GM12891 (cell line): ENCODE results near the gene NFATC1.

Experiments used
- DNase-seq: peaks from one replicate; pipeline ENCODE4 v3.0.0; 2011; ENCODE audit warnings: low spot score; ENCODE audit not compliant: insufficient read length
- FAIRE-seq: peaks from 2 replicates; lab custom pipeline; 2011; peaks lifted over from hg19 to GRCh38; lab: Jason Lieb, UNC
- PAX5 ChIP-seq: IDR thresholded peaks from 2 replicates; pipeline ENCODE4 v1.6.1; 2011; ENCODE audit warnings: low read length, moderate library complexity, mild to moderate bottlenecking; ENCODE audit not compliant: insufficient read depth, severe bottlenecking
- POLR2A ChIP-seq: IDR thresholded peaks from 2 replicates; pipeline ENCODE4 v1.6.1; 2011; ENCODE audit warnings: low read depth, low read length, control low read depth
- POLR2AphosphoS5 ChIP-seq: IDR thresholded peaks from 2 replicates; pipeline ENCODE4 v1.6.1; 2011; ENCODE audit warnings: low read depth, low read length, control low read depth
- POU2F2 ChIP-seq: IDR thresholded peaks from 2 replicates; pipeline ENCODE4 v1.6.1; 2011; ENCODE audit warnings: low read depth, mild to moderate bottlenecking, control low read depth, low read length, moderate library complexity
- SPI1 ChIP-seq: IDR thresholded peaks from 2 replicates; pipeline ENCODE4 v1.6.1; 2011; ENCODE audit warnings: low read depth, low read length, control low read depth
- TAF1 ChIP-seq: IDR thresholded peaks from 2 replicates; pipeline ENCODE4 v1.6.1; 2011; ENCODE audit warnings: low read depth, low read length, control low read depth

The NFATC1 gene

DNA sequence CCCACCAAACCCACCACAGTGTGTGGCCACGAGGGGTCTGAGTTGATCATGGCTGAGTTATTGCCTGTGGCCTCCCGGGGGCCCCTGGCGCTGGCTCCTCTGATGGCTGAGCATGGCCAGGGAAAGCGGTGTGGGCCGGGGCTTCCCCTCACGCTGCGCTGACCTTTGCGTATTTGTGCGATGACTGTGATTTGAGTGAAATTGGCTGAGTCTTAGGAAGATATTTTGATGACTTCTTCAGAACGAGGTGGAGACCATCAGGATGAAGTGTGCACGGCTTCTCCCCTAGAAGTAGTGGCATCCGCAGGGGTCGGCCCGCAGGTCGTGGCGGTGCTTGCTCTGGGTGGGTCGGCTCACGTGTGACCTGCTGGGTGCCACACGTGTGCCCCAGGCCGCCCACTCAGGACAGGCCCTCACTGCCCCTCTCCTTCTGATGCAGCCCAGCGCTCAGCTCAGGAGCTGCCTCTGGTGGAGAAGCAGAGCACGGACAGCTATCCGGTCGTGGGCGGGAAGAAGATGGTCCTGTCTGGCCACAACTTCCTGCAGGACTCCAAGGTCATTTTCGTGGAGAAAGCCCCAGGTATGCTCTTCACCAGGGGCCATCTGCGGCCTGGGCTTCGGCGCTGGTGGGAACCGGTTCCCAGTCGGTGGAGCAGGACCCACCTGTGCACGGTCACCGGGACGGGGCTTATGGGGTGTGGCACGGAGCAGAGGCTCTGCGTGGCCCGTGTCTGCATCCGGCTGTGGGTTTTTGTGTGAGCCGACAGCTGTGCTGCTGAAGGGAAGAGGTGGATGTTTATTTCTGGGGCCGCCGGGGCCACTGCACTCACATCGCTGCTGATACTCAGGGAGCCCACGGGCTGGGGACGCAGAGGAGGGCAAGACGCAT, 55.8 kb downstream of the NFATC1 start:
- FAIRE-seq (no peak), DNase-seq (no peak)
- TF ChIP-seq PAX5 (no peak), TAF1 (no peak), POLR2AphosphoS5 (no peak), SPI1 (no peak), POLR2A (no peak), POU2F2 (no peak)

DNA sequence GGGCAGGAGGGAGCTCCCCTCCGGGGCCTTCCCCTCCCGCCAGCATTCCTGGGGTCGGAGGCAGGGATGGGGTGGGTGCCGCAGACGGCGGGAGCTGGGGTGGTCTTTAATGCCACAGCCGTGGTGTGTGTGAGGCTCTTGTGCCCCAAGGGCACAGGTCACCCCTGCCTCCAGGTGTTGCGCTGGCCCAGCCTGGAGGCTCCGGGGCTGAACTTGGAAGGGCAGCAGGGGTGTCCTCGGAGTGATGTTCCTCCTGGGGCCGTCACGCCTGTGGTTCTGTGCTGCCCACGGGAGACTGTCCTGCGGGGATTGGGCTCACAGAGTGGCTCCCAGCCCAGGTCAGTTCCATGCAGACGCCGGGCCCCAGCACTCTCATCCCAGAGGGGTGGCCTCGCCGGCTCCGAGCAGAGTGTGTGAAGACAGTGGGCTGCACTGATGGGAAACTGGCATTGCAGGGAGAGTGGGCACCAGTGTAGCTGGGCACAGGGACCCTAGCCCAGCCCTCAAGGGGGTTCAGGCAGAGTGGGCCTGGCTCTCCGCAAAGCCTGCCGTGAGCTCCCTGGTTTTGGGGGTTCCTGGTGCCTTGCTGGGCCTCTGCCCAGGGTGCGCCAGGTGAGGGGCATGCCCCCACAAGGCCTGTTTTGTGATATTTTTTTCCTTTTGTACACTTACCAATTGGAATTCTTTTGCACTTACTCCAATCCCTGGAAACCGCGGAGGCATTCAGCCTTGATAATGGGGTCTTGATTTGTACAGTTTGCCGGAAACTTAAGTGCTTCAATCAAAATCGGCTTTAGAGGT, 56.7 kb downstream of the NFATC1 start:
- TF ChIP-seq PAX5 (no peak), SPI1 (no peak), POU2F2 (no peak)

GRCh38 chr18:79452991-79453645, 57.4 kb downstream of the NFATC1 start:
- FAIRE-seq, result no peak
- TF ChIP-seq POLR2AphosphoS5 (0 out of 2 replicates have a peak, but pooled peaks have one; percentile 22), POU2F2 (no peak)
- DNase-seq, result no peak

More for the DNA sequence above, 56.7 kb downstream of the NFATC1 start:
- DNase-seq, result no peak
- FAIRE-seq, result no peak

- FAIRE-seq (no peak), DNase-seq (no peak)
- TF ChIP-seq SPI1, result no peak
- TF ChIP-seq POLR2A, result peak; percentile 56; the same call in 1 of the 2 replicates
These were observed 58.3 kb downstream of the NFATC1 start for GRCh38 chr18:79453816-79454735.

DNA sequence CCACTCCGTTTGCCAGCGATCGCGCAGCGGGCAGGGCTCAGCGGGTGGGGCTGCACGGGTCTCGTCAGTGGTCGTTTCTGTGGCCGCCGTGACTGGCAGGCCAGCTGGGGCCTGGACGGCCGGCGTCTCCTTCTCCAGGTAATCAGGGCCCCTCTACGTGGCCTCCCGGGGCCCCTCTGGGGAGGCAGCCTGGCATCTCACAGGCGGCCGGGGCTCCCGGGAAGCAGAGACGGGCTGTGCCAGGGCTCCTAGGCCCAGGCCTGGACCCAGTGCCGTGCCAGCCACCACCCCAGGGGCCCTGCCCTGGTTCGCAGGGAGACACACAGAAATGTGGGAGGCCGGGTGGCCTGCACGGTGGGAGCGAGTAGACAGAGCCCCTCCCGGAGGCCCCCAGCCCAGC, 59.5 kb downstream of the NFATC1 start:
- DNase-seq (no peak), FAIRE-seq (no peak)
- TF ChIP-seq POLR2A (no peak), POU2F2 (no peak), SPI1 (no peak), PAX5 (no peak), TAF1 (no peak), POLR2AphosphoS5 (no peak)

GRCh38 chr18:79456105-79456980, 60.6 kb downstream of the NFATC1 start:
- TF ChIP-seq SPI1, result no peak
- TF ChIP-seq POU2F2, result no peak
- peak; percentile 17; the same call in 1 of the 2 replicates for TF ChIP-seq POLR2A
- TF ChIP-seq PAX5, result no peak
- TF ChIP-seq TAF1, result no peak
- peak; percentile 66 for TF ChIP-seq POLR2AphosphoS5
- DNase-seq (no peak), FAIRE-seq (no peak)

GRCh38 chr18:79457239-79457638, 61.5 kb downstream of the NFATC1 start:
- TF ChIP-seq TAF1 (no peak), POLR2AphosphoS5 (no peak), PAX5 (no peak), POU2F2 (no peak), SPI1 (no peak), POLR2A (no peak; the same call in 1 of the 2 replicates)
- FAIRE-seq (no peak), DNase-seq (no peak)

DNA sequence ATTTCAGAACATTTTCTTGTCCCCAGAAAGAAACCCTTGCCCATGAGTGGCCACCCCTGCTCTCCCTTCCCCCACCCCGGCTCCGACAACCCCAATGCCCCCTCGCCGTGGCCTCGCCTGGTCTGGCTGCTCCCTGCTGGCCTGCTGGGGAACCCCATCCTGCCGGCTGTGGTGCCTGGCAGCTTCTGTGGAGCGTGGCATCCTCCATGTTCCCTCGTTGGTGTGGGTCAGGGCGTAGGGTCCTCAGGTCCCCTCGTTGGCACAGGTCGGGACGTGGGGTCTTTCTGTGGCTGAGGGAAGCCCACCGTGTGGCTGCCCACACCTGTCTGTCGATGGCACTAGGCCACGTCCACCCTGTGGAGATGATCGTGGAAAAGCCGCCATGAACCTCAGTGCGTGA, 61.9 kb downstream of the NFATC1 start:
- FAIRE-seq (no peak), DNase-seq (no peak)
- no peak for TF ChIP-seq POU2F2
- TF ChIP-seq POLR2A, result peak; percentile 19; the same call in 1 of the 2 replicates
